NCI-H345 (cell line): ENCODE measurements around the gene RASA3.
"Not testable (repeated sequence)": the region's sequence is repeated elsewhere in the genome, so short reads cannot be mapped to it uniquely, and the experiment has no call there.

Source experiments
- DNase-seq: peaks from one replicate; lab custom pipeline; 2025; lab: John Stamatoyannopoulos, UW

RASA3 gene

GRCh38 chr13:114100446-114101357 is 31.7 kb downstream of the RASA3 start:
- DNase-seq = no peak

GRCh38 chr13:114099918-114100445 is 32.4 kb downstream of the RASA3 start:
- peak; percentile 19 for DNase-seq

- peak; percentile 35 for DNase-seq
These were observed 33.2 kb downstream of the RASA3 start for GRCh38 chr13:114099191-114099590.

GRCh38 chr13:114098689-114099056 is 33.8 kb downstream of the RASA3 start:
- DNase-seq = not testable (repeated sequence)

DNA sequence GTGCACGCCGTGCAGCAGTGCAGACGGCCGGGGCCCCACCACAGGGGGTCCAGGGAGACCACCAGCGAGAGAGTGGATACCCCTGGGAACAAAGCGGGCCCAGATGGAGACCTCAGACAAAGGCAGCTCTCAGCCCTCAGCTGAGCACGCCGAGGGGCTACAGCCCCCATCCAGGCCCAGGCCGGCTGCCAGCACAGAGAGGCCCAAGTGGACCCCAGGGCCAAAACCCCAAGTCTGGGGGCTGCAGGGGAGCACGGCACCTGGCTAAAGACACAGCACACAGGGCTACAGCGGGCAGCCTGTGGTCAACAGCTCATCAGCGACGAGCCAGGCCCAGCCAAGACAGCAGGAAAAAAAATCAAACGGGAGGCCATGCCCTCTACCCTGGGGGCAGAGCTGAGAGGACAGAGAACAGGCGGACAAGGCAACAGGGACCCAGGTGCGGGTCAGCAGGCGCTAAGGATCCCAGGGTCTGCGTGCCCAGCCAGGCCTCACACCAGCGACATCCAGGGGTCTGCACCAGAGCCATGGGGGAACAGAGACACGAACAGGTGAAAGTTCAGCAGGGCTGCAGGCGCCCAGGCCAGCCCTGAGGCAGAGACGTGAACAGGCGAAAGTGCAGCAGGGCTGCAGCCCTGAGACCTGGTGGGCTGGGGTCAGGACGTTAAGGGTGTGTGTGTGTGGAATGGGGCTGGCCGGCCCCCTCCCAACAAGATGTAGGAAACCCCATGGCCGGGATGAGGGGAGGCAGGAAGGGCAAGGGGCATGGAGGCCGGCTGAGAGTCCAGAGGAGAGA is 34.3 kb downstream of the RASA3 start:
- DNase-seq = no peak

DNA sequence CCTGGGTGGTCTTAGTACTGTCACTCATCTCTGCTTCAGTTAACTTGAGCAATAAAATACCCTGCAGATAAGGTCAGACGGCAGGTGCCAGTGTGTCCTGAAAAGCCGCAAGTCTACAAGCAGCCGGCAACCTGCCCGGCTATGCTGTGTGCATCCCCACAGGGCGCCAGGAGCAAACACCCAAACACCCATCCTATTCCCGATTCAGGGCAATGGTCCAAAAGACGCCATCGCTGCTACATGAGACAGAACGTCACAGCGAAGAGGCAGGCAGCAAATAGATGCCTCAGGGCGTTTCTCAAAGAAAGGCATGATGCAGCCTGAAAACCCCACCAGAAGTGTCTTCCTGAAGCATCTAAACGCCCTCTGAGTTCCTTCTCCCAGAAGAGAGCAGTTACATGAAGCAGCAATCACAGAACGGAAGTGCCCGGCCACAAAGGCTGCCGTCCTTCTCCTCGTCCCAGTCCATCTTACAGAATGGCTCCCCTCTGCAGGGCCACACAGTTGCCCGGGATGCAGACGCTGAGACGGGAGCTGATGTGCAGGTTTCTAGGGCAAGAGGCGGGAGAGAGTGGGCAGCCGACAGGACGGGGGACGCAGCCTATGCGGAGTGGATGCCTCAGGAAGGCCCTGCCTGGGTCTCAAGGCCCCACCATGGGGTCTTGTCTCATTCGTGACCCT is 35.1 kb downstream of the RASA3 start:
- peak; percentile 91 for DNase-seq

DNA sequence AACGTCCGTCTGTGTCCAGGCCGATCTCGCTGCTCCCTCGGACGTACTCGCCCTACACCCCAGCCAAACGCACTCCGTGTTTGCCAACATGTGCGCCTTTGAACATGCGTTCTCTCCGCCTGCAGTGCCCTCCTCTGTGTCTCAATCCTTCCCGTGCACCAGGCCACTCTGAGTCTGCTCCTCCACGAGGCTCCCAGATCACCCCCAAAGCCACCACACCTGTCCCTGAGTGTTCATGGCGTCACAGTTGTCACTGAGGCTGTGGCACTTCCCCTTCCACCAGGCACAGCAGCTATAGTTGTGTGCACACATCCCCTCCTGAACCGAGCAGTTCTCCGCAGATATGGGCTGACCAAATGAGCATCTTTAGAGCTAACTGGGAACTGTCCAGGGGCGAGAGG is 35.6 kb downstream of the RASA3 start:
- DNase-seq = peak; percentile 60

GRCh38 chr13:114096031-114096485 is 36.4 kb downstream of the RASA3 start:
- DNase-seq = no peak

DNA sequence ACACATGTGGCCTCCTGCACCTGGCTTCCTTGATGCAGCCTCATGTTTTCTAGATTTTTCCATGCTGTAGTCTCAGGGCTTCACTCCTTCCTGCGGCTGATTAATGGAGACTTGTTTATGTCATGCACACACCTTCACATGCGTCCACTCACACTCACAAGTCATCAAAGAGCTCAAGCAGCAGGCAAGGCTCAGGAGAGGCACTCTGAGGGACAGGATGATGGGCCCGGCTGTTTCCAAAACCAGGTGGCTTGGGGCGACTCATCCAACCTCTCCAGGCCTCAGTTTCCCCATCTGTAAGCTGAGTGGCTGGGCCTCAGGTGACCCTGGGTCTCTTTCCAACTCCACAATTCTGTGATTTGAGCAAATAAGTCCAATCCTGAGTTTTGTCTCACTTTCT is 36.9 kb downstream of the RASA3 start:
- no peak for DNase-seq

GRCh38 chr13:114093118-114093517 is 39.3 kb downstream of the RASA3 start:
- DNase-seq = no peak

DNA sequence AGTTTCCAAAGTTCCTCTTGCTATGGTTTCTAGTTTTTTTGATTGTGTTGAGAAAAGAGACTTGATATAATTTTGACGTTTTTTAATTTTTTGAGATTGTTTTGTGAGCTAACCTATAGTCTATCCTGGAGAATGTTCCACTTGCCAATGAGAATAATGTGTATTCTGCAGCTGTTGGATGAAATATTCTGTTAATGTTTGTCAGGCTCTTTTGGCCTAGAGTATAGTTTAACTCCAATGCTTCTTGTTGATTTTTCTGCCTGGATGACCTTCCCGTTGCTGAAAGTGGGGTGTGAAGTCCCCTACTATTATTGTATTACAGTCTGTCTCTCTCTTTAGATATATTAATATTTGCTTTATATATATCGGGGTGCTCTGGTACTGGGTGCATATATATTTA is 40.0 kb downstream of the RASA3 start:
- DNase-seq = no peak

- DNase-seq = no peak
These were observed 41.9 kb downstream of the RASA3 start for GRCh38 chr13:114090476-114090875.

DNA sequence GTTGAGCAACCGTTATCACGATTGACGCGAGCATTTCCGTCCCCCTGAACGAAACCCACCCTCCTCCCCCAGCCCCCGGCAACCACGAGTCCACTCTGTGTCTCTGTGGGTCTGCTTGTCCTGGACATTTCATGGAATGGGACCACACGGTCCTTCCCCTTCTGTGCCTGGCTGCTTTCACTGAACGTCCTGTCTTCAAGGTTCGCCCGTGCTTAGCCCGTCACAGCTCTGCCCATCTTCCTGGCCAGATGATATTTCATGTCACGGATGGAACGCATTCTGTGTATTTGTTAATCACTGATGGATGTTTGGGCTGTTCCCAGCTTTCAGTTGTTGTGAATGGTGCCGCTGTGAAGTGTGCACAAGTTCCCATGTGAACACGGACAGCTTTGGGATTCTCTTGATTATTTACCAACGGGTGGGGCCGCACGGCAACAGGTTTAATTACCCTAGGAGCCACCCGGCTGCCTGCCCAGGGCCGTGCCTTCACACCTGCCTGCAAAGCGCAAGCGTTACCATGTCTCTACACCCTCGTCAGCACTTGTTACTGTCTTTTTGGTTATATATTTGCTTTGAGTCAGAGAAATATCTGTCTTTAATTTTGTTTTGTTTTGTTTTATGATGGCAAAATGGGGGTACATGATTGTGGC is 42.5 kb downstream of the RASA3 start:
- DNase-seq = no peak

DNA sequence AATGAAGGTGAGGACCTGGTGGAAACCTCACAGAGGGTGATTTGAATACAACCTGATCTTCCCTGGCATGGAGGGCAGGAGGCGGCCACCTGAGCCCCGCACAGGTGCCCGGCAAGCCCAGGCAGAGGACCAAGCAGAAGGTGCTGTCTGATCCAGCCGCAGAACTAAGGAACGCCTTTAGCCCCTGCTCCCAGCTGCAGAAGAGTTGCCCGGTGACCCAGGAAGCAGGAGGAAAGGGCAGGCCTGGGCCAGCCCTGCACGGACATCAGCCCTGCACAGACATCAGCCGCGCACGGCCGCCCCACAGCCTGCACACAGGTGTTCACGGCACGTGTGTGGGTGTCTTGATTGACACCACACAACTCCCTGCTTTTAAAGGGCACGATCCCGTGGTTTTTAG is 43.1 kb downstream of the RASA3 start:
- no peak for DNase-seq

DNA sequence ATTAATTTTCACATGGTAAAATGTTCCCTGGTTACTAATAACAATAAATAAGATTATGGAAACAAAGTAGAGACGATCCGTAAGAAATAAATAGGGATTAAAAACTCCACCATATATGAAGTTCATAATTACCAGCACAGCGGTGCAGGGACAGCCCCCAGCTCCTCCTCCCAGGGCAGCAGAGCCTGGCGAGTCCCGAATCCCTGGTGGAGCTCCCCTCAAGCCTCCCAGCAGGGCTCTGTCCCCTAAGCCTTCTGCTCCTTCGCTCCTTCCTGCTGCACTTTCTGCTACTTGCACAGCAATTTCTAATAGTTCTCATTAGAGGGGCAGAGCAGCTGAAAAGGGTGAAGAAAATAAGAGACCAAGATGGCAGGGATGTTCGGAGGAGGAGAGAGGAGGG is 43.6 kb downstream of the RASA3 start:
- no peak for DNase-seq

GRCh38 chr13:114088234-114088633 is 44.2 kb downstream of the RASA3 start:
- DNase-seq = no peak

DNA sequence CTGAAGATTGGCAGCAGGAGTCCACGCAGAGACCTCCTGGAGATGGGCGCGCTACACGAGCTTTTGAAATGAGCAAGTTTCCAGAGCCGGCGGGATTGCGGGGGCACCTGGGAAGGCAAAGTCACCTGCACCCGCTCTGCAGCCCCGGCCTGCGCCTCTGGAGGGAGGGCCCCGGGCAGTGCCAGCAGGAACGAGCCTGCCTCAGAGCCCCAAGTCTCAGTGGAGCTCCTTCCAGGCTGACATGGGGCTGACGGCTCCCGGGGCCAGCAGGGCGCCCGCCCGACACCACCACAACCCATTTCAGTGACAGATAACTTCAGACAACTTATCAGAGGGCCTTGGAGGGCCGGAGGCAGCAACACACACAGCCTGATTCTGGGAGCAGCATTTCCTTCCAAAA is 45.0 kb downstream of the RASA3 start:
- no peak for DNase-seq

DNA sequence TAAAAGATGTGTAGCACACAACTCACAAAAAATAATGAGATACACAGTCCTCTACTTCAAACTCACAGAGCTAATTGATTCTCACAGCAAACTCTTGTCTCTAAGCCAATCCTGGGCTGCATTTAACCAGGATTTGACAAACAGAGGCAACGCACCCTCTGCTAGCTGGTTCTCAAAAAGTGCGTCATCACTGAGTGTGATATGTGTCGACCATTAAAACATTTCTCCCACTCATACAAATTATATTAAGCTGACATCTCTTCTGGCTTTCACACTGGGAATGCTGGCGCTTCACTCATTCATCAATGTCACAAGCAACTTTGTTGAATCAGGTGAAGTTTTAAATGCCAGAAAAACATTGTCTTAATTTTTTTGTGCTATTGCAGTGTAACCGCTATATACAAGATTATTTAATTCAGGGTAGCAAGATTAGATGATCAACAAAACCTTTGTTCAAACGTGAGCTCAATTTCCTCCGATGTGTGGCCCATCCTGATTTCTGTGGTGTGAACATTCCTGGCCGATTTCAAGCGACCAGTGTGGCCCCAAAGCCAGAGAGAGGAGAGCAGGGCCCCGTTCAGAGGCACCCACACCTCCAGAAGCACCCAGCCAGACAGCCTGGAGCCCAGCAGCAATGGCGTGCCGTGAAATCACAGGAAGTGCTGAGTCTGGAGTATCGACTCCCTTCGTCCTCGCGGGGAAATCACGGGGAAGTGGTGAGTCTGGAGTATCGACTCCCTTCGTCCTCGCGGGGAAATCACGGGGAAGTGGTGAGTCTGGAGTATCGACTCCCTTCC is 49.4 kb downstream of the RASA3 start:
- no peak for DNase-seq

GRCh38 chr13:114081761-114082681 is 50.4 kb downstream of the RASA3 start:
- DNase-seq = peak; percentile 46
